Tibial nerve (tissue), 3 donors: ENCODE results near the gene ANKRD42.

Source experiments
- CTCF ChIP-seq, 5 experiments: fragments of 200-600 bp in 3 of 5; fragments of 450-650 bp in 2 of 5; sonication (generic) in 3 of 5; IDR thresholded peaks; one replicate each; pipeline ENCODE4 v1.5.1; 2016 to 2019; ENCODE audit warnings: antibody characterized with exemption in 5 of 5, mild to moderate bottlenecking in 3 of 5, moderate library complexity in 2 of 5
- POLR2A ChIP-seq, 2 donors: fragments of 450-650 bp; IDR thresholded peaks; one replicate each; pipeline ENCODE4 v1.6.1; 2017; ENCODE audit warnings: antibody characterized with exemption in 2 of 2, mild to moderate bottlenecking in 2 of 2, moderate library complexity in 2 of 2

DNA sequence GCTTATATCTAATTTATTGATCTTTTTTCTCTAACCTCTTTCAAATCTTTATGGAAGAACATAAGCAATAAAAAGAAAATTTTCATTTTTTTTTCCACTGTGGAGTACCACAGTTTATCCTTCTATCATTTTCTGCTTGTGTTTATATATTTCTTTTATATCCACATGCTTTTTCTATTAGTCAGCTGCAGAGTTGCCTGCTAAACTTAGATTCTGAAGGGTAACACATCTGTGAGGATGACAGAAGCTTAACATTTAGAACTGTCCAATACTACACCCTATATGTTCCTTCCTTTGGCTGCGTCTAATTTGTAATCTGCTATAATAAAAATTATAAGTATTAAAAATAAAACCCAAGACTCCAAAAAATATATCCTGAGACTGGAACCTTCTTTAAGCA is 71.8 kb downstream of the ANKRD42 start:
- no peak for TF ChIP-seq CTCF (IDR thresholded peaks at IDR 0.05)
- no peak for TF ChIP-seq POLR2A (IDR thresholded peaks at IDR 0.05)
